DOHH2 (cell line): ENCODE measurements around the gene CRABP1.

ENCODE experiments used
- H3F3A ChIP-seq: fragments of 200-600 bp; sonication (generic), shearing (Covaris generic); 2 replicates; pipeline ENCODE4 v1.6.0; 2016; ENCODE audit warnings: antibody characterized with exemption, mild to moderate bottlenecking; ENCODE audit not compliant: control insufficient read depth, insufficient read depth
- H3K27ac ChIP-seq: fragments of 200-600 bp; sonication (generic); 2 replicates; pipeline ENCODE4 v1.5.1; 2014; ENCODE audit warnings: low read depth, mild to moderate bottlenecking, low read length, moderate library complexity
- H3K27me3 ChIP-seq: fragments of 200-600 bp; sonication (generic); 2 replicates; pipeline ENCODE4 v1.6.1; 2014; ENCODE audit warnings: mild to moderate bottlenecking, low read length, mixed read lengths; ENCODE audit not compliant: control insufficient read depth
- H3K36me3 ChIP-seq: fragments of 200-600 bp; sonication (generic); 2 replicates; pipeline ENCODE4 v1.6.1; 2014; ENCODE audit warnings: mild to moderate bottlenecking, low read length, moderate library complexity, mixed read lengths; ENCODE audit not compliant: control insufficient read depth
- H3K4me1 ChIP-seq: fragments of 200-600 bp; sonication (generic); 2 replicates; pipeline ENCODE4 v1.6.1; 2014; ENCODE audit warnings: mild to moderate bottlenecking, low read length, mixed read lengths; ENCODE audit not compliant: control insufficient read depth
- H3K4me2 ChIP-seq: fragments of 200-600 bp; sonication (generic); 2 replicates; pipeline ENCODE4 v1.6.0; 2014; ENCODE audit warnings: mild to moderate bottlenecking, low read length, moderate library complexity
- H3K4me3 ChIP-seq: fragments of 200-600 bp; sonication (generic); 2 replicates; pipeline ENCODE4 v1.5.1; 2014; ENCODE audit warnings: mild to moderate bottlenecking, low read length, mixed read lengths
- H3K79me2 ChIP-seq: fragments of 200-600 bp; sonication (generic); 2 replicates; pipeline ENCODE4 v1.6.1; 2014; ENCODE audit warnings: mild to moderate bottlenecking, low read length, mixed read lengths; ENCODE audit not compliant: control insufficient read depth
- H3K9me2 ChIP-seq: fragments of 200-600 bp; sonication (generic); replicated peaks from 2 replicates; pipeline ENCODE4 v1.6.1; 2014; ENCODE audit warnings: mild to moderate bottlenecking, low read length, mixed read lengths; ENCODE audit not compliant: control insufficient read depth
- H3K9me3 ChIP-seq: fragments of 200-600 bp; sonication (generic); 2 replicates; pipeline ENCODE4 v1.6.1; 2014; ENCODE audit warnings: antibody characterized with exemption, low read length, mixed read lengths; ENCODE audit not compliant: control insufficient read depth, insufficient read depth
- H4K20me1 ChIP-seq: fragments of 200-600 bp; sonication (generic); 2 replicates; pipeline ENCODE4 v1.6.0; 2014; ENCODE audit warnings: low read depth, mild to moderate bottlenecking, antibody characterized with exemption, low read length, moderate library complexity; ENCODE audit not compliant: control insufficient read depth, insufficient read depth
- CTCF ChIP-seq: fragments of 200-600 bp; sonication (generic); IDR thresholded peaks from one replicate; pipeline ENCODE4 v1.5.1; 2014; ENCODE audit warnings: antibody characterized with exemption, mild to moderate bottlenecking, low read depth, low read length; ENCODE audit not compliant: poor library complexity, severe bottlenecking
- EZH2phosphoT487 ChIP-seq: fragments of 200-600 bp; sonication (generic); IDR thresholded peaks from 2 replicates; pipeline ENCODE4 v1.6.1; 2017; ENCODE audit warnings: borderline replicate concordance, mild to moderate bottlenecking, antibody characterized with exemption, low read length, moderate library complexity, mixed read lengths

Gene CRABP1

GRCh38 chr15:78311292-78311691, 28.9 kb upstream of the CRABP1 start:
- no peak overlapping the region for H3K27ac ChIP-seq
- H4K20me1 ChIP-seq = no peaks in the 10 kb centered on the region
- H3K4me3 ChIP-seq = no peak overlapping the region
- H3K4me2 ChIP-seq = no peak overlapping the region
- no peaks in the 10 kb centered on the region for H3K79me2 ChIP-seq
- TF ChIP-seq CTCF (no peak), EZH2phosphoT487 (no peak)
- peaks cover 7% of the 10 kb centered on the region for H3K27me3 ChIP-seq
- no peaks in the 10 kb centered on the region for H3K9me2 ChIP-seq
- H3K9me3 ChIP-seq = no peaks in the 10 kb centered on the region
- H3K36me3 ChIP-seq = no peaks in the 10 kb centered on the region
- H3K4me1 ChIP-seq = no peaks in the 10 kb centered on the region
- no peaks in the 10 kb centered on the region for H3F3A ChIP-seq

GRCh38 chr15:78312536-78312935, 27.6 kb upstream of the CRABP1 start:
- Histone ChIP-seq H3K9me3 (no peaks in the 10 kb centered on the region), H3K4me3 (no peak overlapping the region), H3K9me2 (no peaks in the 10 kb centered on the region), H3K4me1 (no peaks in the 10 kb centered on the region), H3K27me3 (peaks cover 5% of the 10 kb centered on the region), H4K20me1 (no peaks in the 10 kb centered on the region), H3K79me2 (no peaks in the 10 kb centered on the region), H3K4me2 (no peak overlapping the region), H3K36me3 (no peaks in the 10 kb centered on the region), H3F3A (no peaks in the 10 kb centered on the region), H3K27ac (no peak overlapping the region)
- TF ChIP-seq EZH2phosphoT487 (no peak), CTCF (no peak)

- Histone ChIP-seq H3K27ac (no peak overlapping the region), H3K79me2 (no peaks in the 10 kb centered on the region), H3K9me3 (no peaks in the 10 kb centered on the region), H3K27me3 (peaks cover 3% of the 10 kb centered on the region), H3K36me3 (no peaks in the 10 kb centered on the region), H3F3A (no peaks in the 10 kb centered on the region), H3K4me2 (no peak overlapping the region), H3K4me1 (no peaks in the 10 kb centered on the region), H3K4me3 (no peak overlapping the region), H4K20me1 (no peaks in the 10 kb centered on the region), H3K9me2 (no peaks in the 10 kb centered on the region)
- TF ChIP-seq EZH2phosphoT487 (no peak), CTCF (no peak)
Measured at GRCh38 chr15:78312957-78313356, 27.2 kb upstream of the CRABP1 start.

GRCh38 chr15:78313383-78313782, 26.8 kb upstream of the CRABP1 start:
- no peaks in the 10 kb centered on the region for H3K9me3 ChIP-seq
- H3F3A ChIP-seq = no peaks in the 10 kb centered on the region
- no peaks in the 10 kb centered on the region for H3K4me1 ChIP-seq
- no peaks in the 10 kb centered on the region for H3K79me2 ChIP-seq
- H3K36me3 ChIP-seq = no peaks in the 10 kb centered on the region
- H3K4me3 ChIP-seq = no peak overlapping the region
- H3K27ac ChIP-seq = no peak overlapping the region
- H4K20me1 ChIP-seq = no peaks in the 10 kb centered on the region
- no peaks in the 10 kb centered on the region for H3K9me2 ChIP-seq
- TF ChIP-seq CTCF (no peak), EZH2phosphoT487 (no peak)
- H3K27me3 ChIP-seq = no peaks in the 10 kb centered on the region
- H3K4me2 ChIP-seq = no peak overlapping the region
